Lower leg skin (tissue), 3 donors: ENCODE data around the gene DYRK1B.

Experiments
- POLR2A ChIP-seq, 2 donors: fragments of 450-650 bp; IDR thresholded peaks; one replicate each; pipeline ENCODE4 v1.6.1; 2016 to 2017; ENCODE audit warnings: antibody characterized with exemption in 2 of 2, mild to moderate bottlenecking in 1 of 2, moderate library complexity in 1 of 2
- TF ChIP-seq, protein P1 (sequence below), 3 donors: fragments of 450-650 bp; IDR thresholded peaks; one replicate each; pipeline ENCODE4 v1.5.1; 2016; ENCODE audit warnings: antibody characterized with exemption in 3 of 3, mild to moderate bottlenecking in 3 of 3, moderate library complexity in 2 of 3

DNA sequence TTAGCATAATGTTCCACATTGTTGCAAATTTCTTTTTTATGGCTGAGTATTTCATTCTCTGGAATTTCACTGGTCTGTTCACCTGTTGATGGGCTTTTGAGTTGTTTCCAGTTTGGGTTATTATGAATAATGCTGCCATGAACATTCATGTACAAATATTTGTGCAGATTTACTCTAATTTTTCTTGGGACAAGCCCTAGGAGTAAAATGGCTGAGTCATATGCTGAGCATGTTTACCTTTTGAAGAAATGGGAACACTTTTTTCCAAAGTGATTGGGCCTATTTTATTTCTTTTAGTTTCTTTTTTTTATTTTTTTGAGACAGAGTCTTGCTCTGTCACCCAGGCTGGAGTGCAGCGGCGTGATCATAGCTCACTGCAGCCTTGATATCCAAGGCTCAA, 16.9 kb upstream of the DYRK1B start:
- TF ChIP-seq, protein P1, sequence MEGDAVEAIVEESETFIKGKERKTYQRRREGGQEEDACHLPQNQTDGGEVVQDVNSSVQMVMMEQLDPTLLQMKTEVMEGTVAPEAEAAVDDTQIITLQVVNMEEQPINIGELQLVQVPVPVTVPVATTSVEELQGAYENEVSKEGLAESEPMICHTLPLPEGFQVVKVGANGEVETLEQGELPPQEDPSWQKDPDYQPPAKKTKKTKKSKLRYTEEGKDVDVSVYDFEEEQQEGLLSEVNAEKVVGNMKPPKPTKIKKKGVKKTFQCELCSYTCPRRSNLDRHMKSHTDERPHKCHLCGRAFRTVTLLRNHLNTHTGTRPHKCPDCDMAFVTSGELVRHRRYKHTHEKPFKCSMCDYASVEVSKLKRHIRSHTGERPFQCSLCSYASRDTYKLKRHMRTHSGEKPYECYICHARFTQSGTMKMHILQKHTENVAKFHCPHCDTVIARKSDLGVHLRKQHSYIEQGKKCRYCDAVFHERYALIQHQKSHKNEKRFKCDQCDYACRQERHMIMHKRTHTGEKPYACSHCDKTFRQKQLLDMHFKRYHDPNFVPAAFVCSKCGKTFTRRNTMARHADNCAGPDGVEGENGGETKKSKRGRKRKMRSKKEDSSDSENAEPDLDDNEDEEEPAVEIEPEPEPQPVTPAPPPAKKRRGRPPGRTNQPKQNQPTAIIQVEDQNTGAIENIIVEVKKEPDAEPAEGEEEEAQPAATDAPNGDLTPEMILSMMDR (IDR thresholded peaks at IDR 0.05), result no peak
- TF ChIP-seq POLR2A (IDR thresholded peaks at IDR 0.05), result no peak
